NCI-H1105 treated with DMSO at 0.1 percent for 48 hours (cell line): ENCODE data around the gene SLCO2B1.
"Not testable (repeated sequence)": the region's sequence is repeated elsewhere in the genome, so short reads cannot be mapped to it uniquely, and the experiment has no call there.

Source experiments
- DNase-seq: peaks from one replicate; lab custom pipeline; 2025; lab: John Stamatoyannopoulos, UW

Gene SLCO2B1, protein sequence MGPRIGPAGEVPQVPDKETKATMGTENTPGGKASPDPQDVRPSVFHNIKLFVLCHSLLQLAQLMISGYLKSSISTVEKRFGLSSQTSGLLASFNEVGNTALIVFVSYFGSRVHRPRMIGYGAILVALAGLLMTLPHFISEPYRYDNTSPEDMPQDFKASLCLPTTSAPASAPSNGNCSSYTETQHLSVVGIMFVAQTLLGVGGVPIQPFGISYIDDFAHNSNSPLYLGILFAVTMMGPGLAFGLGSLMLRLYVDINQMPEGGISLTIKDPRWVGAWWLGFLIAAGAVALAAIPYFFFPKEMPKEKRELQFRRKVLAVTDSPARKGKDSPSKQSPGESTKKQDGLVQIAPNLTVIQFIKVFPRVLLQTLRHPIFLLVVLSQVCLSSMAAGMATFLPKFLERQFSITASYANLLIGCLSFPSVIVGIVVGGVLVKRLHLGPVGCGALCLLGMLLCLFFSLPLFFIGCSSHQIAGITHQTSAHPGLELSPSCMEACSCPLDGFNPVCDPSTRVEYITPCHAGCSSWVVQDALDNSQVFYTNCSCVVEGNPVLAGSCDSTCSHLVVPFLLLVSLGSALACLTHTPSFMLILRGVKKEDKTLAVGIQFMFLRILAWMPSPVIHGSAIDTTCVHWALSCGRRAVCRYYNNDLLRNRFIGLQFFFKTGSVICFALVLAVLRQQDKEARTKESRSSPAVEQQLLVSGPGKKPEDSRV

DNA sequence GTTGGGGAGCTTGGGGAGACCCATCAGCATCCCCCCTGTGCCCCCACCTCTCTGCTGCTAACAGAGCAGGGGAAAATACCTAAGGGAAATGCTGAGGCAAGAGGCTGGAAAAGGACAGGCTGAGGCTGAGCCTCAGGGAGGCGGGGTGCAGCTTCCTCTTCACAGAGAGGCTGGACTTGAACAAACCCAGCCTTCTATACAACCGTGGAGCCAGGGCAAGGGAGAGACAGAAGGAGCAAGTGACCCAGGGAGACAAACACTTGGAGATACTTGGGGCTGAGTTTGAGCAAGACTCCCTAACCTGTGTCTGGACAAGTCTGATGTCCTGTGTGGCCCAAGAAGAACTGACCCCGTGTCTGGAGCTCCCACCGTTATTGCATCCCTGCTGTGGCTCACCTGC is at the start of gene SLCO2B1:
Gene SLCO2B1, plus strand, starts transcription at position 229 of the 400 bp plus-strand sequence. CDS start 275 bp downstream, outside the sequence.
- DNase-seq, result no peak

- no peak for DNase-seq
These were observed 49.3 kb upstream of the SLCO2B1 start for GRCh38 chr11:75101424-75102128.

DNA sequence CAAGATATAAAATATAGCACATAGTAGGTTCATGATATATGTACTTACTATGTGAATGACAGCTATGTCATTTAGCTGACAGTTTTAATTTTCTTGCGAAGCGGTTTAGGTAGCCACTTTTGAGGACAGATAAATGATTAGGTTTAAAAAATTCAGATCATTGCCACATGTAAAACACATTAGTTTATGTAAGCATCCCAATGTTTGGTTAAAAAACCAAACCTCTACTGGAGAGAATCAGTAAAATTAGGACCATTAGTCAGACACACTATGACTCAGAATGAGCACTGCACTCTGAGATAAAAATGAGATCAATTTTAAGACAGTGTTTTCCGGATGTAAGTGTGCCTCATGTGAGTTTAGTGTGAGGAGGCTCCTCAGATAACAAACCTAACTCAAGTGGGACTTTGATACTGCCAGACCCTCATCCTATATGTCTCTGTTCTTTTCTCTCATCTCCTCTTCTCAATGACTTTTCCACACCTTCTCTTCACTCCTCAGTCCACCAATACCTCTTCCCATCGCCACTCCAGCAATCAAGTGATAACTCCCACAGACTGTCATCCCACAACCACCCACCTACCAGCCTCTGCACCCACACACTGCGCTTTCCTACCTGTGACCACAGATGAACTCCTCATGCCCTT is 47.4 kb upstream of the SLCO2B1 start:
- no peak for DNase-seq

- DNase-seq, result no peak
These were observed 45.4 kb upstream of the SLCO2B1 start for GRCh38 chr11:75105462-75105925.

- not testable (repeated sequence) for DNase-seq
These were observed 44.8 kb upstream of the SLCO2B1 start for GRCh38 chr11:75105967-75106681.

DNA sequence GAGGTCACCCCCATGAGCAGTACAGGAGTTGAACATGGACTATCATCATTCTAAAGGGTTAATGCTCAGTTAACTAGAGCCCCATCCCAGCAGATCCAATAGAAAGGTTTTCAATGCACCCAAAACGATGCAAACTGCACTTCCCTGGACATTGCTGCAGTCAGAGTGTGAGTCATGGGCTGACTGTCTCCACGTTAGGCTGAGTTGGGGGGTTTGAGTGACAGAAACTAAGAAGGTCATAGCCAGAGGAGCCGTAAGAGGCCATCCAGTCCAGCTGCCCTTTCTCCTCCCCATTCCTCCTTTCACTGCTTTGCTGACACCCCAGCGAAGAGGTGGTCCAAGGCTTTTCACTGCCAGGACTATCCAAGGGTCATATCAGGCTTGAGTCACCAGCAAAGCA is 43.7 kb upstream of the SLCO2B1 start:
- no peak for DNase-seq

DNA sequence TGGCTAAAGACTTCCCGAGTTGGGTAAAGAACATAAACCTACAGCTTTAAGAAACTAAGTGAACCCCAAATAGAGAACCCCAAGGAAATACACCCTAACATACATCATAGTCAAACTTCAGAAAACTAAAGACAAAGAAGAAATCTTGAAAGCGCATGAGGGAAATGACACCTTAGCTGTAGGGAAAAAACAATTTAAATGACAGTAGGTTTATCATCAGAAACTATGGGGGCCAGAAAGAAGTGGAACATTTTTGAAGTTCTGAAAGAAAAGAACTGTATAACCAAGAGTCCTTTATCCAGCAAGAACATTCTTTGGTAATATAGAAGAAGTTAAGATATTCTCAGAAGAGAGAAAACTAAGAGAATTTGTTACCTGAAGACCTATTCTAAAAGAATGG is 38.7 kb upstream of the SLCO2B1 start:
- no peak for DNase-seq

DNA sequence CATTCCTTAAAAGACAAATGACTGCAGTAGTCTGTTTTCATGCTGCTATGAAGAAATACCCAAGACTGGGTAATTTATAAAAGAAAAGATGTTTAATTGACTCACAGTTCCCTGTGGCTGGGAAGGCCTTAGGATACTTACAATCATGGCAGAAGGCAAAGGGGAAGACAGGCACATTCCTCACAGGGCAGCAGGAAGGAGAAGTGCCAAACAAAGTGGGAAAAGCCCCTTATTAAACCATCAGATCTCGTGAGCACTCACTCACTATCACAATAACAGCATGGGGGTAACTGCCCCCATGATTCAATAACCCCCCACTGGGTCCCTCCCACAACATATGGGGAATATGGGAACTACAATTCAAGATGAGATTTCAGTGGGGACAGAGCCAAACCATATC is 37.9 kb upstream of the SLCO2B1 start:
- DNase-seq, result no peak

DNA sequence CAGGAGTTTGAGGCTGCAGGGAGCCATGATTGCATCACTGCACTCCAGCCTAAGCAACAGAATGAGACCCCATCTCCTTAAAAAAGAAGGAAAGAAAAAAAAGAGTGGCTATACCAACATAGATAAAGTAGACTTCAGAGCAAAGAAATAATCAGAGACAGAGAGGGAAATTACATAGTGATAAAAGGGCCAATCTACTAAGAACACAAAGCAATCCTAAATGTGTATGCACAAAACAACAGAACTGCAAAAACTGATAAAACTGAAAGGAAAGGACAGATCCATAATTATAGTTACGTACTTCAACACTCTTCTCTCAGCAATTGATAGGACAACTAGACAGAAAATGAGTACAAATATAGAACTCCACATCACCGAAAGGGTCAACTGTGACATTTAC is 36.4 kb upstream of the SLCO2B1 start:
- DNase-seq, result no peak

DNA sequence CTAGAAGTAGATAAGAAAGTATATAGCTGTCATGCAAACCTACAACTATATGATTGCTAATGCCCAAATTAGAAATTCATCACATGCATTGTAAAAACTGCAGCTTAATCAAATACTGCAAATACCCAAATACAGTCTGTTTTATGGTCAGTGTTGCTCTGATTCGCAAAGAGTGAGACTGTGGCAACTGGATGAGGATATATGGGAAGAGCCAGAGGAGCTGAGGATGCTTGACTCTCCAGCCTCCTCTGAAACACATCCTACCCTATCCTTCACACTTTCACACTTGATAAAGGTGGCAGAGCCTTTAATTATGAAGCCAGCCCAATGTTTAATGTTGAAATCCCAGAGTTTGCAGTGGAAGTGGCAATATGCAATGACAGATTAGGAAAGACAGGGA is 32.3 kb upstream of the SLCO2B1 start:
- DNase-seq, result no peak

GRCh38 chr11:75126564-75126963 is 24.3 kb upstream of the SLCO2B1 start:
- no peak for DNase-seq

DNA sequence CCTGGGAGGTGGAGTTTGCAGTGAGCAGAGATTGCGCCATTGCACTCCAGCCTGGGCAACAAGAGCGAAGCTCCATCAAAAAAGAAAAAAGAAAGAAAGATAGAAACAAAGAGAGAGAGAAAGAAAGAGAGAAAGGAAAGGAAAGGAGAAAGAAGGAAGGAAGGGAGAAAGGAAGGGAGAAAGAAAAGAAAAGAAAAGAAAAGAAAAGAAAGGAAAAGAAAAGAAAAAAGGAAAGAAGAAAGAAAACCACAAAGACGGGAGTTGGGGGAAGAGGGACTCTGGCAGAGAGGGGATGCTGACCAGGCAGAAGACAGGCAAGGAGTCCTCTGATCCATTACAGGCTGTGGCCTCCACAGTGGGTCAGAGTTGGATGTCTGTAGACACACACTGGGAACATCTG is 18.8 kb upstream of the SLCO2B1 start:
- no peak for DNase-seq

DNA sequence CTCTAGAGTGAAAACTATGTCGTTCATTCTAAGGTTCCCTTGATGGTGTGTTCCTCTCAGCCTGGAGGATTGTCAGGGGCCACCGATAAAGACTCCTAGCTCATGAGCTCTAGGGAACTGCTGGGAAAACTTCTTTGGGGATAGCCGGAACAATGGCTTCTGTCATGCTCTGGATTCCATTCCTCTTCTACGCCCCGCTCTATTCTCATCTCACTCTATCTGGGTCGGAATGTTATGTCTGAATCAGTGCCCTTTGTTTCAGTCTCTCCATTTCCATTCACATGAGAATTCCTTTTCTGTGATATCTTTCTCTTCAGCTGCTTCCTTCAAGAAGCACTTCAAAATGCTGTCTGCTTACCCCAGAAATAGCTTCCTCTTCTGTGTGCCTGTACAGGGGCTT is 16.9 kb upstream of the SLCO2B1 start:
- no peak for DNase-seq

GRCh38 chr11:75135021-75135650 is 15.8 kb upstream of the SLCO2B1 start:
- DNase-seq, result no peak

GRCh38 chr11:75135651-75136050 is 15.3 kb upstream of the SLCO2B1 start:
- no peak for DNase-seq

GRCh38 chr11:75140269-75141138 is 10.4 kb upstream of the SLCO2B1 start:
- no peak for DNase-seq

GRCh38 chr11:75141166-75141565 is 9.7 kb upstream of the SLCO2B1 start:
- no peak for DNase-seq

DNA sequence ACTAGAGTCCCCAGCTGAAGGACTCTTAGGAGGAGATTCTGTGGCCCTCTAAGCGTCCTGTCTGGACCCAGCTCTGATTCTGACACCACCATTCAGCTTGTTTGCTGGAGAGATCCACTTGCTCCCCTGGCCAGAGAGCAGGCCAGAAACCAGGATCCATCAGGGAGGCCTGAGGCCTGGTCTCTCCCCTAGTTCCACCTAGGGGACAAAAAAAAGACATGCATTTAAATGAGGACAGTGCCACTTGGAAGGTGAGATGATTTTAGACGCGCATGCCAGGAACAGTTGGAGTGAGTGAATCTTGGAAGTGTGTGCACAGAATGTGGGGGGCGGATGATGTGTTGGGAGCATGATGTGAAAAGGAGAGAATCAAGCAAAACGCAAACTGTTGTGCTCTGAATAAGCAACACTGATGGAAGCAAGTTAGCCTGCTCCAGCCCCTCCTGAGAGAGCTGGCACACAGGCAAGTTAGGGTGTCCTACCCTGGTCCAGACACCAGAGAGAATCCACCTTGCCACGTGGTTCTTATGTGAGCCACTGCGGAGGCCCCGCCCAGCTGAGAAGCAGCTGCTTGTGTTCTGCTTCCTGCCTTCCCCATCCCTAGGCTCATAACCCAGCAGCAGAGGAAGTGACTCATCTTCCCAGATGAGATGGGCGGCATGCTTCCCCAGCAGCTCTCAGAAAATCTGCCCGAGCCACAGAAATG is 8.0 kb upstream of the SLCO2B1 start:
- DNase-seq, result no peak

- DNase-seq, result no peak
These were observed 7.5 kb upstream of the SLCO2B1 start for GRCh38 chr11:75143420-75143731.

DNA sequence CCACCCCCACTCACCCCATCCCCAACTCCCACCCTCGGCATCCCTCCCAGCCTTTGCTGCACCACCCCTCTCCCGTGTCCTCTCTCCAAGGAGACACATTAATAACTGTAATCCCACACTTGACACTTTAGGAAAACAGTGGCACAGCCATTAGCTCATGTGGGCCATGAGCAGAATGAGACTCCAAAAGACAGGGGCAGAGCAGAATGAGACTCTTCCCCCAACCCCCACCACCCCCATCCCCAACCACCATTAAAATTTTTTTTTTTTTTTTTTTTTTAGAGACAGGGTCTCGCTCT is 6.2 kb upstream of the SLCO2B1 start:
- no peak for DNase-seq
